ENCODE measurements around the gene KCNG4.

Gene KCNG4

DNA sequence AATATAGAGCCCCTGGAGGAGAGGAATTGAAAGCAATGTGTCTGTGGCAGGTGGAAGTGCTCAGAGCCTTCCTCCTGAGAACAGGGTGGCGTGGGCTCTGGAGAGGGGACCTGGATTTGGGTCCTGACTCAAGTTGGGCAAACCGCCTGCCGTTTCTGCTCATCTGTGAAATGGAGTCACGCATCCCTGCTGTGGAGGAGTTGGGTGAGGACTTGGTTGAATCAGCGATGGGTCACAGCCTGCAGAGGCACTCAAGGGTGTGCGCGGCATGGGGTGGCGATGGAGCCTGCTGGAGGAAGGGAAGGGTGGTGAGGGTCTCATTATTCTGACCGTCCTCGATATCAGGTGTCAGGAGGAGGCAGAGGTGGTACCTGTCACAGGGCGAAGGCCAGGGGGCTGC lies 45.8 kb downstream of the KCNG4 start:
- Mint-ChIP-seq H3K9me3 (no peaks in the 10 kb centered on the region), H3K36me3 (no peaks in the 10 kb centered on the region), H3K4me3 (peak overlapping the region; percentile 53), H3K4me1 (peaks cover 14% of the 10 kb centered on the region), H3K27ac (peak overlapping the region; percentile 23)
- ATAC-seq (peak; percentile 12), DNase-seq (ENCODE audit: low spot score in 2 of 2) (no peak)

- H3K4me3 Mint-ChIP-seq: peak overlapping the region; percentile 53
- no peak overlapping the region for H3K27ac Mint-ChIP-seq
- peaks cover 14% of the 10 kb centered on the region for H3K4me1 Mint-ChIP-seq
- H3K9me3 Mint-ChIP-seq: no peaks in the 10 kb centered on the region
- no peaks in the 10 kb centered on the region for H3K36me3 Mint-ChIP-seq
- no peak for ATAC-seq
- no peak for DNase-seq (ENCODE audit: low spot score in 2 of 2)
Measured at GRCh38 chr16:84193480-84193879, 46.3 kb downstream of the KCNG4 start.

DNA sequence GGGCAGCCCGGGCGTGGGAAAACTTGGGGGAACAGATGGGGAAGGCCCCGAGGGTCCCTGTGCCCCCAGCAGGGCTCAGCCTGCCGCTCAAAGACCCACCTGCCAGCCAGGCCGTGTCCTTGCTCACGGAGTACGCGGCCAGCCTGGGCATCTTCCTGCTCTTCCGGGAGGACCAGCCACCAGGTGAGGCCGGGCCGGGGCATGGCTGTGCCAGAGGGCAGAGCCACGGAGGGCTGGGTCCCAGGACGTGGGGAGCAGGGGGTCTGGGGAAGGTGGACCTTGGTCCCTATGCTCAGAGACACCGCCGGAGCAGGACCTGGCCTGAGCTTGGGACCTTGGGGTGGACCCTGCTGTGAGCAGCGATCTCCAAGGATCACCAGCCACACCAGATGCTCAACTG lies 48.3 kb downstream of the KCNG4 start:
- Mint-ChIP-seq H3K9me3 (no peaks in the 10 kb centered on the region), H3K36me3 (no peaks in the 10 kb centered on the region), H3K4me1 (peaks cover 19% of the 10 kb centered on the region), H3K4me3 (no peak overlapping the region), H3K27ac (no peak overlapping the region)
- DNase-seq (ENCODE audit: low spot score in 2 of 2) (no peak), ATAC-seq (no peak)

GRCh38 chr16:84190731-84191388 lies 49.0 kb downstream of the KCNG4 start, which contains the start of gene ADAD2:
Gene ADAD2 (plus strand): TSS chr16:84191157. CDS start chr16:84191231, 74 bp downstream.
- peaks cover 19% of the 10 kb centered on the region for H3K4me1 Mint-ChIP-seq
- DNase-seq (ENCODE audit: low spot score in 2 of 2) (no peak), ATAC-seq (no peak)
- no peaks in the 10 kb centered on the region for H3K9me3 Mint-ChIP-seq
- H3K4me3 Mint-ChIP-seq: no peak within 1 kb of the TSS
- H3K36me3 Mint-ChIP-seq: no peaks in the 10 kb centered on the region
- no peak within 1 kb of the TSS for H3K27ac Mint-ChIP-seq

- peak; percentile 95 to 96 for DNase-seq (ENCODE audit: low spot score in 2 of 2)
- peaks cover 21% of the 10 kb centered on the region for H3K4me1 Mint-ChIP-seq
- no peaks in the 10 kb centered on the region for H3K9me3 Mint-ChIP-seq
- ATAC-seq: peak; percentile 94
- H3K27ac Mint-ChIP-seq: peak within 1 kb of the TSS; percentile 95
- peaks cover 15% of the 10 kb centered on the region for H3K36me3 Mint-ChIP-seq
- peak within 1 kb of the TSS; percentile 90 for H3K4me3 Mint-ChIP-seq
Measured at GRCh38 chr16:84186685-84187437, 53.0 kb downstream of the KCNG4 start, which contains the start of gene TAF1C. Gene TAF1C (minus strand): TSS chr16:84187057. CDS start chr16:84184988, 2,069 bp downstream.

GRCh38 chr16:84184775-84185174 lies 55.0 kb downstream of the KCNG4 start:
- ATAC-seq (no peak), DNase-seq (ENCODE audit: low spot score in 2 of 2) (no peak)
- peak overlapping the region; percentile 90 for H3K4me3 Mint-ChIP-seq
- H3K9me3 Mint-ChIP-seq: no peaks in the 10 kb centered on the region
- H3K4me1 Mint-ChIP-seq: peaks cover 21% of the 10 kb centered on the region
- H3K27ac Mint-ChIP-seq: no peak overlapping the region
- peaks cover 28% of the 10 kb centered on the region for H3K36me3 Mint-ChIP-seq

DNA sequence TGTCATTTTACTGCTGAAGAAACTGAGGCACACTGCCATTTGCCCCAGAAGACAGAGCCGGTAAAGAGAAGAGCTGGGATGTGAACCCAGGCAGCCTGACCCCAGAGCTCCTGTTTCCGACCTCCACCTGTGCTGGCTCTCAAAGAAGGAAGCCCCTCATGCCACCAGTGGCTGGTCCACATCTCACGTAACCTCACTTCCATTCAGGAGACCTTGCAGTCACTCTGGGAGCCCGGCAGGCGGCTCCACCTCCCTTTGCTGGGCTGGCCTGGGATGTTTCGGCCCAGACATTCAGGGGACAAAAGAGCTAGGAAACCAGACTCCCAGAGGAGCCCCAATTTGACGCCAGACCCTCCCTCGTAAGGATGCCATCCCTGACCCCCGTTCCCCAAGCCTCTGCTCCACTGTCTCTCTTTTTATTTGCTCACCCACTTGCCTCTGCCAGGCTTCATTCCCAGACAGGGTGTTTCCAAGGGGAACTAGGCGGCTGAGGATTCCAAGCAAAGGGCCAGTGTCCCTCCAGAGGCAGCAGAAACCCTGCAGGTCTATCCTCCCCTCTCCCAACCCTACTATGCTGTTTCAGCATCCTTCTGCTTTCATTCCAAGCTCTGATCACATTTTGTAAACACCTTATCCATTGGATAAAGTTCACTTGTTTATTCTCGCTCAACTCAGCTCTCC lies 55.8 kb downstream of the KCNG4 start:
- ATAC-seq (no peak), DNase-seq (ENCODE audit: low spot score in 2 of 2) (no peak)
- Mint-ChIP-seq H3K36me3 (peaks cover 28% of the 10 kb centered on the region), H3K4me1 (peaks cover 21% of the 10 kb centered on the region), H3K27ac (peak overlapping the region; percentile 70), H3K9me3 (no peaks in the 10 kb centered on the region), H3K4me3 (no peak overlapping the region)

GRCh38 chr16:84183572-84183875 lies 56.3 kb downstream of the KCNG4 start:
- ATAC-seq (no peak), DNase-seq (ENCODE audit: low spot score in 2 of 2) (no peak)
- Mint-ChIP-seq H3K4me1 (peaks cover 22% of the 10 kb centered on the region), H3K4me3 (no peak overlapping the region), H3K36me3 (peaks cover 31% of the 10 kb centered on the region), H3K9me3 (no peaks in the 10 kb centered on the region), H3K27ac (peak overlapping the region; percentile 70)

GRCh38 chr16:84182680-84183571 lies 56.9 kb downstream of the KCNG4 start:
- no peak overlapping the region for H3K27ac Mint-ChIP-seq
- H3K4me3 Mint-ChIP-seq: no peak overlapping the region
- no peaks in the 10 kb centered on the region for H3K9me3 Mint-ChIP-seq
- peaks cover 28% of the 10 kb centered on the region for H3K4me1 Mint-ChIP-seq
- H3K36me3 Mint-ChIP-seq: peaks cover 37% of the 10 kb centered on the region
- DNase-seq (ENCODE audit: low spot score in 2 of 2) (no peak), ATAC-seq (no peak)

GRCh38 chr16:84182104-84182503 lies 57.7 kb downstream of the KCNG4 start:
- Mint-ChIP-seq H3K9me3 (no peaks in the 10 kb centered on the region), H3K4me3 (no peak overlapping the region), H3K4me1 (peaks cover 34% of the 10 kb centered on the region), H3K27ac (peak overlapping the region; percentile 17), H3K36me3 (peaks cover 39% of the 10 kb centered on the region)
- DNase-seq (ENCODE audit: low spot score in 2 of 2) (no peak), ATAC-seq (no peak)

DNA sequence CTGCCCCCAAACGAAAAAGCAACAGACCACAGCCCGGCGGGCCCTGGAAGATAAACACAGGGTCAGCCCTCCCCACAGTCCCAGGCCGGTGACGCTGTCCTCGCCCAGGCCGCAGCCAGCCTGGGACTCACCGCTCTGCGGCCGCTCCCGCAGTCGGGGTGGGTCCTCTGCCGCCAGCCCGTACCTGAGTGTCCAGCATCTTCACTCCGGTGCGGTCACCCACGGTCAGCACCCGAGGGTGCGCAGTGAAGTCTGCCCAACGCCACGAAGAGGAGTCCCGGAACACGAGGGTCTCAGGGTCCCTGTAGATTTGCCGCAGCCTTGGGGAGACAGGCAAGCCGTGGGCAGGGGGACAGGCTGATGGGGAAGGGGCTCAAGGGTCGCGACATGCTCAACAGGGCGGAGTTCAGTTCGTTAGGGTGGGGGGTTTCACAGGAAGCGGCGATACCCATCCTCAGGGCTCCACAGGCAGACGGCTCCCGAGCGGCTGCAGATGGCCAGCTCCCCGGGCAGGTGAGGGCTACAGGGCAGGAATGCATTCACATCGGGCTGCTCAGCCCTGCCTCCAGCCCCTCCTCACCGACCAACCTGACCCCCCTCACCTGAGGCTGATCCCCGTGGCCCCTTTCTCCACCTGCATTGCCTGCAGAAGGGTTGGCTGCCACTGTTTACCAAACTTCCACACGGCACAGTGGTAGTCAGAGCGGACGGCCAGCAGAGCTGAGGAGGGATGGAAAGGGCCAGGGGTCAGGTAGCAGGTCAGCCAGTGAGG lies 58.5 kb downstream of the KCNG4 start:
- no peaks in the 10 kb centered on the region for H3K9me3 Mint-ChIP-seq
- peak overlapping the region; percentile 17 for H3K27ac Mint-ChIP-seq
- DNase-seq (ENCODE audit: low spot score in 2 of 2) (no peak), ATAC-seq (no peak)
- H3K4me1 Mint-ChIP-seq: peaks cover 29% of the 10 kb centered on the region
- H3K4me3 Mint-ChIP-seq: no peak overlapping the region
- peaks cover 39% of the 10 kb centered on the region for H3K36me3 Mint-ChIP-seq

DNA sequence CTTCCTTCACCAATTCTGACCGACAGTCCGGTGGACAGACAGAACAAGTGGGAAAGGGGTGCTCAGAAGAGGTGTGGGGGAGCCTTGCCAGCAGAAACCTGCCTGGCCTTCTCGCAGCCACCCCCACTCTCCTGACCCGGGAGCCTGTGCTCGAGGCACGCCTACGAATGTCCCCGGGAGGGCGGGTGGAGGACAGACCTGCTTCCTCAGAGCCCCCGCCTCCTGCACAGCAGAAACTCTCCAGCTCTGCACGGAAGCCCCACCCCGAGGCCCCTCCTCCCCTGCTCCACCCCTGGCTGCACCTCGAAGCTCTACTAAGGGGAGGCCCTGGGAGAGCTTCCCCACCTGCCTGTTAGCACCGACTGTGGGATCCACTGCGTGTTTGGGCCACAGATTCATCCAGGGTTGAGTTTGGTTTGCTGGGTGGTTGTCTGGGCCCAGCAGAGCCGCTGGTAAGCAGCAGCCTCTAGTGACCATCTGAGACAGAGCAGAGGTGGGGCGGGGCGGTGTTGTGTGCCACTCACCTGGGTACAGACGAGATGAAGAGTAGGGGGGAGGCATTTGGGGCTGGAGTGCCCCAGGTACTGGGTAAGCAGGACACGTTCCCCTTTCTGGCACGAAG lies 59.2 kb downstream of the KCNG4 start:
- Mint-ChIP-seq H3K4me1 (peaks cover 29% of the 10 kb centered on the region), H3K4me3 (no peak overlapping the region), H3K27ac (no peak overlapping the region), H3K36me3 (peaks cover 39% of the 10 kb centered on the region), H3K9me3 (no peaks in the 10 kb centered on the region)
- ATAC-seq (no peak), DNase-seq (ENCODE audit: low spot score in 2 of 2) (no peak)

DNA sequence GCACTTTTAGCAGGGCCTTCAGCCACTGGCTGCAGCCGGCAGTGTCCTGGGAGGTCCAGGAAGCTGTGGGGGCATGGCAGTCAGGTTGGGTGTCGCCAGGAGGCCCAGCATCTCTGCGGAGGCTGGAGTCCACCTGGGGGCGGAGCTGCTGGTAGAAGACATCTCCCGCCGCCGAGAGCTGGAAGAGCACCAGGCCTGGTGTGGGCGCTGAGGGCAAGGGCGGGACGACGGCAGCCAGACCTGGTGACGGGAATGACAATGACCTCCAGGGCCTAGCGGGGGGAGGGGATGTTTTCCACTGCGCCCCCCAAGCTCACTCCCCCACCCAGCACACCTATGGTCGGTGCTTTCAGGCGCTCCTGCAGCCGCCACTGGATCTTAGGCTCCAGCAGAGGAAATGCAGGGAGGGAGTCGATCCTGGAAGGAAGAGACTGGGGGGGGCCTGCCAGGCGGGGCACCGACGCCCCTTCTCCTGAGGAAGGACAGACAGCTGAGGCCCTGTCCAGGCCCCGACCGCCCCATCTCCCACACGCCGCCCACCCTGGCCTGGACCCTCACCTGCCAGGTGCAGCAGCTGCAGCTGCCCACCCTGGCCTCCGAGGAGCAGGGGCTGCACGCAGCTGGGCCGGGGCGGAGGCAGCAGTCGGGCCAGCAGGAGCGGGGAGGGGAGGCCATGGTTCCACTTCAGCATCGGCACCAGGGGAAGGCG lies 60.0 kb downstream of the KCNG4 start:
- Mint-ChIP-seq H3K4me1 (peaks cover 30% of the 10 kb centered on the region), H3K4me3 (no peak overlapping the region), H3K27ac (no peak overlapping the region), H3K36me3 (peaks cover 33% of the 10 kb centered on the region), H3K9me3 (no peaks in the 10 kb centered on the region)
- DNase-seq (ENCODE audit: low spot score in 2 of 2) (no peak), ATAC-seq (no peak)

All from stimulated activated effector memory CD8-positive, alpha-beta T cell treated with anti-CD3 and anti-CD28 coated beads, Interleukin-12 subunit alpha, Interleukin-12 subunit beta, amount 100 ng/mL, for 72 hours (primary cell).